ENCODE measurements around the gene AHI1. TPM values are rescaled to one million over a fixed set of nuclear protein-coding genes. Genes with fewer than 3 reads are reported as not detected.

The AHI1 gene
- total RNA-seq, 1 experiment from 2014 or later, result 8.9 TPM

GRCh38 chr6:135520781-135521180 lies 23.2 kb upstream of the AHI1 start:
- Histone ChIP-seq H3K4me3 (ENCODE audit: low read length) (no peak overlapping the region), H3K27ac (ENCODE audit: low read length) (no peak overlapping the region), H3K9me2 (replicated peaks; ENCODE audit: low read length) (no peaks in the 10 kb centered on the region), H3K4me1 (ENCODE audit: insufficient read depth, low read length) (peaks cover 5% of the 10 kb centered on the region; the same call in 1 of the 2 replicates), H3K9ac (ENCODE audit: low read length) (no peak overlapping the region), H3K4me2 (ENCODE audit: low read length) (no peak overlapping the region), H3K79me2 (ENCODE audit: low read length) (no peaks in the 10 kb centered on the region), H2AFZ (ENCODE audit: low read length) (no peak overlapping the region), H3K36me3 (ENCODE audit: low read depth, low read length) (no peaks in the 10 kb centered on the region), H4K20me1 (ENCODE audit: low read length) (no peaks in the 10 kb centered on the region), H3K27me3 (ENCODE audit: low read length) (no peaks in the 10 kb centered on the region), H3F3A (ENCODE audit: low read length, unreplicated experiment) (no peaks in the 10 kb centered on the region), H3K9me3 (ENCODE audit: low read length) (no peaks in the 10 kb centered on the region)
- intact Hi-C loops (cut with micrococcal nuclease), result no loop called here
- TF ChIP-seq EZH2 (IDR thresholded peaks at IDR 0.05; ENCODE audit: low read length, unreplicated experiment), result no peak
- ChIA-PET POLR2A (ENCODE audit: unreplicated experiment) (no interaction called here), CTCF (no interaction called here)
- BruUV-seq (replicated peaks), result no TSS peak
- DNase-seq (no peak), ATAC-seq (no peak)

- H3K4me2 ChIP-seq (ENCODE audit: low read length), result no peak overlapping the region
- H3K9ac ChIP-seq (ENCODE audit: low read length), result no peak overlapping the region
- no peak overlapping the region for H3K27ac ChIP-seq (ENCODE audit: low read length)
- ATAC-seq (no peak), DNase-seq (no peak)
- POLR2A ChIA-PET (ENCODE audit: unreplicated experiment), result no interaction called here
- no peaks in the 10 kb centered on the region for H3K36me3 ChIP-seq (ENCODE audit: low read depth, low read length)
- no TSS peak for BruUV-seq (replicated peaks)
- no peak overlapping the region for H3K4me3 ChIP-seq (ENCODE audit: low read length)
- no peaks in the 10 kb centered on the region for H3F3A ChIP-seq (ENCODE audit: low read length, unreplicated experiment)
- H3K27me3 ChIP-seq (ENCODE audit: low read length), result no peaks in the 10 kb centered on the region
- intact Hi-C loops (cut with micrococcal nuclease), result no loop called here
- no peaks in the 10 kb centered on the region for H4K20me1 ChIP-seq (ENCODE audit: low read length)
- no peaks in the 10 kb centered on the region for H3K9me2 ChIP-seq (replicated peaks; ENCODE audit: low read length)
- H3K9me3 ChIP-seq (ENCODE audit: low read length), result no peaks in the 10 kb centered on the region
- no peak overlapping the region for H2AFZ ChIP-seq (ENCODE audit: low read length)
- no peaks in the 10 kb centered on the region for H3K79me2 ChIP-seq (ENCODE audit: low read length)
- H3K4me1 ChIP-seq (ENCODE audit: insufficient read depth, low read length), result peaks cover 5% of the 10 kb centered on the region; the same call in 1 of the 2 replicates
- no peak for TF ChIP-seq EZH2 (IDR thresholded peaks at IDR 0.05; ENCODE audit: low read length, unreplicated experiment)
- TF ChIP-seq CTCF (conservative IDR thresholded peaks at IDR 0.05; ENCODE audit: low read depth, low read length), result no peak
- no peak for TF ChIP-seq EZH2phosphoT487 (IDR thresholded peaks at IDR 0.05; ENCODE audit: borderline replicate concordance, low read length)
- CTCF ChIA-PET, result no interaction called here
Observed at GRCh38 chr6:135519348-135519747, 21.8 kb upstream of the AHI1 start.

- H2AFZ ChIP-seq (ENCODE audit: low read length), result no peak overlapping the region
- no peak for ATAC-seq
- H3K36me3 ChIP-seq (ENCODE audit: low read depth, low read length), result no peaks in the 10 kb centered on the region
- no peaks in the 10 kb centered on the region for H4K20me1 ChIP-seq (ENCODE audit: low read length)
- no TSS peak for BruUV-seq (replicated peaks)
- H3K4me2 ChIP-seq (ENCODE audit: low read length), result no peak overlapping the region
- no peaks in the 10 kb centered on the region for H3K79me2 ChIP-seq (ENCODE audit: low read length)
- CTCF ChIA-PET, result no interaction called here
- no peaks in the 10 kb centered on the region for H3F3A ChIP-seq (ENCODE audit: low read length, unreplicated experiment)
- intact Hi-C loops (cut with micrococcal nuclease), result no loop called here
- H3K9ac ChIP-seq (ENCODE audit: low read length), result no peak overlapping the region
- no peaks in the 10 kb centered on the region for H3K4me1 ChIP-seq (ENCODE audit: insufficient read depth, low read length)
- H3K9me3 ChIP-seq (ENCODE audit: low read length), result no peaks in the 10 kb centered on the region
- no peaks in the 10 kb centered on the region for H3K27me3 ChIP-seq (ENCODE audit: low read length)
- TF ChIP-seq EZH2phosphoT487 (IDR thresholded peaks at IDR 0.05; ENCODE audit: borderline replicate concordance, low read length) (no peak), EZH2 (IDR thresholded peaks at IDR 0.05; ENCODE audit: low read length, unreplicated experiment) (no peak), CTCF (conservative IDR thresholded peaks at IDR 0.05; ENCODE audit: low read depth, low read length) (no peak)
- DNase-seq, result no peak
- POLR2A ChIA-PET (ENCODE audit: unreplicated experiment), result no interaction called here
- H3K9me2 ChIP-seq (replicated peaks; ENCODE audit: low read length), result no peaks in the 10 kb centered on the region
- H3K27ac ChIP-seq (ENCODE audit: low read length), result no peak overlapping the region
- no peak overlapping the region for H3K4me3 ChIP-seq (ENCODE audit: low read length)
Observed at GRCh38 chr6:135517527-135517926, 20.0 kb upstream of the AHI1 start.

Measured in PC-3 (cell line).